Measurements from ENCODE around the gene UBE2L5. TPM values are rescaled to one million over a fixed set of nuclear protein-coding genes. Genes with fewer than 3 reads are reported as not detected.

Gene UBE2L5
- total RNA-seq, 2 donors from 2014 or later, result 0.18 to 5.2 TPM

DNA sequence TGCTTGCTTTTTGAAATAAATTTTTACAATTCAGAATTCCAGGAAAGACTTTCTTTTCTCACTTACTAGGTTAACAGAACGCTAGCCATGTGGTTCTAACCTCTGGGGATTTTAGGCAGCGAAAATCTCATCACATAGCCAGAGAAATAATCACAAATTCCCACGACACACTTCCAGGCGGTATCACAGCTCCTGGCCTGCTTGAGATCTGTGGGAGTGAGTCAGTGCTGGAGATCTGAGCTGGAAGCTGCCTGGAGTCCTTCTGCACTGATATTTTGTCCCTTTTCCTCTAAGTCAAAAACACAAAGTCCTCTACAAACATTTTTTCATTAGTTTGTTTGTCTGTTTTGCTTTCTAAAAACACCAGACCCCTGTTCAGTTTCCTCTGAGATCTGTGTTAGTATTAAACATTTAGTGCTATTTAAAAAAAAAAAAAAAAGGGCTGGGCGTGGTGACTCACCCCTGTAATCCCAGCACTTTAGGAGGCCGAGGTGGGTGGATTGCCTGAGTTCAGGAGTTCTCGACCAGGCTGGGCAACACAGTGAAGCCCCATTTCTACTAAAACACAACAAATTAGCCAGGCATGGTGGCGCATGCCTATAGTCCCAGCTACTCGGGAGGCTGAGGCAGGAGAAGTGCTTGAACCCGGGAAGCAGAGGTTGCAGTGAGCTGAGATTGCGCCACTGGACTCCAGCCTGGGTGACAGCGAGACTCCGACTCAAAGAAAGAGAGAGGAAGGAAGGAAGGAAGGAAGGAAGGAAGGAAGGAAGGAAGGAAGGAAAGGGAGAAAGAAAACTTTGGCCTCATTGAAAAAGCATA lies 12.2 kb upstream of the UBE2L5 start:
- intact Hi-C loops (cut with DNase I), result loop anchor here (2.0 to 10.0 kb wide), 5 partner anchors 13 to 392 kb away; partner anchors contain the start of genes UBE2L5 and USPL1
- 85% methylated on average over 13 of the region's 13 CpGs for WGBS
- H3K9me3 ChIP-seq, result no peaks in the 10 kb centered on the region

DNA sequence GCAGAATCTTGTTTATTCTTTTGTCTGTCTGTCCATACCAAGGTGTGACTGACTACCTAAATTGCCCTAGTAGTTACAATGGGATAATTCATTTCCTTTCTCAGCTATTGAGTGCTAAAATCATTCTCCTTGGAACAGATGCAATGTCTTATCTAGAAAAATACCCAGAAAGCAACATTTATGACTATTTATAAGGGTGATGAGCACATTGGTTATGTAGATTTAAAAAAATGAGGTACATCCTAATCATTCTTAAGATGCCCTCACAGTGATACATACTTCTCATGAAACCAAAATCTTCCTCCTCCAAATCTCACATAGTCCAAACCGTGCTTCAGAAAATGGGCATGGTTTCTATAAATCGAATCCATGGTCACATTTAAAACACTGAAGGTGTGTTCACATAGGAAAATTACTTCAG lies 11.6 kb upstream of the UBE2L5 start:
- intact Hi-C loops (cut with DNase I), result no loop called here
- no peaks in the 10 kb centered on the region for H3K9me3 ChIP-seq
- no peak overlapping the region for H3K27ac ChIP-seq

More for the DNA sequence above, 12.2 kb upstream of the UBE2L5 start:
- DNase-seq (ENCODE audit: low spot score), result no peak
- Histone ChIP-seq H3K27me3 (replicated peaks; ENCODE audit: insufficient read depth) (no peaks in the 10 kb centered on the region), H3K4me1 (replicated peaks) (no peaks in the 10 kb centered on the region), H3K36me3 (no peaks in the 10 kb centered on the region), H3K27ac (peak overlapping the region in 1 of 2 donors; percentile 90), H3K4me3 (no peak overlapping the region)
- TF ChIP-seq POLR2AphosphoS5 (IDR thresholded peaks at IDR 0.05), result no peak
- TF ChIP-seq CTCF (IDR thresholded peaks at IDR 0.05), result no peak
- no peak for TF ChIP-seq POLR2A (IDR thresholded peaks at IDR 0.05)

DNA sequence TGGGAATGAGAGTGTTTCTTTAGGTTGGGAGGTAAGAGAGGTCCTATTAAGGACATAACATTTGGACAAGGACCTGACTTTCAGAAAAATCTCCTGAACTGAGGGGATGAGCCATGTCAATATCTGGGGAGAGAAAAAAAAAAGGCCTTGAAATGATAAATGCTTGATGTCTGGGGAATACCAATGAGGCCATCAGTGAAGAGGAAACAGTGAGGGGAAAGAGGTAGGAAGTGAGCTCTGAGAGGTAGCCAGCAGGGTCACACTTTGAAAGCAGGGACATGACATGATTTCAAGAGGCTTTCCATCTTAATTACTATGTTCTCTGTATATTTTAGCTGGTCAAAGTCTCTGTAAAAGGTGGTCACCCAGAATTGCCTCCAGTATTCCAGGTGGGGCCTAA lies 9.9 kb upstream of the UBE2L5 start:
- Histone ChIP-seq H3K27me3 (replicated peaks; ENCODE audit: insufficient read depth) (no peaks in the 10 kb centered on the region), H3K9me3 (no peaks in the 10 kb centered on the region), H3K4me1 (replicated peaks) (no peaks in the 10 kb centered on the region), H3K4me3 (no peak overlapping the region), H3K36me3 (no peaks in the 10 kb centered on the region), H3K27ac (no peak overlapping the region)
- intact Hi-C loops (cut with DNase I), result no loop called here
- no peak for DNase-seq (ENCODE audit: low spot score)
- TF ChIP-seq CTCF (IDR thresholded peaks at IDR 0.05) (no peak), POLR2A (IDR thresholded peaks at IDR 0.05) (no peak), POLR2AphosphoS5 (IDR thresholded peaks at IDR 0.05) (no peak)

More for the DNA sequence above, 11.6 kb upstream of the UBE2L5 start:
- no peaks in the 10 kb centered on the region for H3K36me3 ChIP-seq
- WGBS, result 94% methylated on average over 2 of the region's 2 CpGs
- no peaks in the 10 kb centered on the region for H3K4me1 ChIP-seq (replicated peaks)
- no peak overlapping the region for H3K4me3 ChIP-seq
- TF ChIP-seq POLR2AphosphoS5 (IDR thresholded peaks at IDR 0.05), result no peak
- TF ChIP-seq CTCF (IDR thresholded peaks at IDR 0.05), result no peak
- no peak for TF ChIP-seq POLR2A (IDR thresholded peaks at IDR 0.05)
- H3K27me3 ChIP-seq (replicated peaks; ENCODE audit: insufficient read depth), result no peaks in the 10 kb centered on the region
- DNase-seq (ENCODE audit: low spot score), result no peak

- TF ChIP-seq CTCF (IDR thresholded peaks at IDR 0.05) (no peak), POLR2AphosphoS5 (IDR thresholded peaks at IDR 0.05) (no peak)
- Histone ChIP-seq H3K27ac (no peak overlapping the region), H3K36me3 (no peaks in the 10 kb centered on the region), H3K27me3 (replicated peaks; ENCODE audit: insufficient read depth) (no peaks in the 10 kb centered on the region), H3K4me1 (replicated peaks) (no peaks in the 10 kb centered on the region), H3K9me3 (no peaks in the 10 kb centered on the region), H3K4me3 (no peak overlapping the region)
- 62% methylated on average over 3 of the region's 3 CpGs for WGBS
- DNase-seq (ENCODE audit: low spot score), result no peak
- intact Hi-C loops (cut with DNase I), result no loop called here
These were observed 8.5 kb upstream of the UBE2L5 start for GRCh38 chr13:30413842-30414241.

Measured in prostate gland (tissue), 2 donors.